Skeletal muscle tissue (tissue), 4 donors: Measurements from ENCODE around the gene ZIC4. TPM values are rescaled to one million over a fixed set of nuclear protein-coding genes. Genes with fewer than 3 reads are reported as not detected.

Experiments
- H3K27ac ChIP-seq: one replicate; pipeline ENCODE4 v1.7.0; 2013; ENCODE audit warnings: mild to moderate bottlenecking, low read depth, low read length, inconsistent platforms
- H3K27me3 ChIP-seq, 3 donors: one replicate each; pipeline ENCODE4 v1.7.0; 2013; ENCODE audit warnings: low read length in 3 of 3; ENCODE audit not compliant: control insufficient read depth in 3 of 3, insufficient read depth in 3 of 3
- H3K36me3 ChIP-seq, 3 donors: one replicate each; pipeline ENCODE4 v1.7.0; 2013; ENCODE audit warnings: low read length in 3 of 3; ENCODE audit not compliant: control insufficient read depth in 3 of 3, insufficient read depth in 3 of 3
- H3K4me1 ChIP-seq, 3 donors: one replicate each; pipeline ENCODE4 v1.7.0; 2013; ENCODE audit warnings: low read length in 3 of 3, mild to moderate bottlenecking in 3 of 3; ENCODE audit not compliant: control insufficient read depth in 3 of 3, insufficient read depth in 3 of 3
- H3K4me3 ChIP-seq, 3 donors: one replicate each; pipeline ENCODE4 v1.7.0; 2013; ENCODE audit warnings: low read length in 3 of 3
- H3K9ac ChIP-seq, 3 donors: one replicate each; pipeline ENCODE4 v1.7.0; 2013; ENCODE audit warnings: low read length in 3 of 3, mild to moderate bottlenecking in 3 of 3, moderate library complexity in 2 of 3, low read depth in 1 of 3
- H3K9me3 ChIP-seq, 3 donors: one replicate each; pipeline ENCODE4 v1.7.0; 2013; ENCODE audit warnings: low read length in 3 of 3; ENCODE audit not compliant: control insufficient read depth in 3 of 3
- total RNA-seq: library from RNA; depleted of rRNA; stranded (reverse); fragments of >200 nt; gene quantifications from one replicate; pipeline ENCODE4 v1.2.3, GENCODE V29; 2014
- donor health status: Osteomylitis.

The ZIC4 gene
- total RNA-seq, 1 donor from 2014 or later: 2.6 TPM

- Histone ChIP-seq H3K9me3 (peaks cover 0 to 2% (median 1%) of the 10 kb centered on the region in 3 donors), H3K27ac (no peak overlapping the region), H3K4me3 (no peak overlapping the region), H3K36me3 (no peaks in the 10 kb centered on the region), H3K4me1 (no peaks in the 10 kb centered on the region), H3K27me3 (peaks cover 60 to 83% (median 63%) of the 10 kb centered on the region in 3 donors), H3K9ac (no peak overlapping the region)
These were observed 49.1 kb downstream of the ZIC4 start for GRCh38 chr3:147356909-147357900.

- no peaks in the 10 kb centered on the region for H3K36me3 ChIP-seq
These were observed 50.0 kb downstream of the ZIC4 start for GRCh38 chr3:147356145-147356908.

GRCh38 chr3:147355753-147356090 is 50.6 kb downstream of the ZIC4 start:
- Histone ChIP-seq H3K4me1 (no peaks in the 10 kb centered on the region), H3K4me3 (no peak overlapping the region), H3K36me3 (no peaks in the 10 kb centered on the region)

More at GRCh38 chr3:147356145-147356908, 50.0 kb downstream of the ZIC4 start:
- Histone ChIP-seq H3K9ac (no peak overlapping the region), H3K27me3 (peaks cover 55 to 80% (median 60%) of the 10 kb centered on the region in 3 donors), H3K4me1 (no peaks in the 10 kb centered on the region), H3K27ac (no peak overlapping the region), H3K4me3 (no peak overlapping the region), H3K9me3 (peaks cover 0 to 2% (median 1%) of the 10 kb centered on the region in 3 donors)

GRCh38 chr3:147355084-147355752 is 51.1 kb downstream of the ZIC4 start:
- H3K4me1 ChIP-seq: no peaks in the 10 kb centered on the region
- no peak overlapping the region for H3K27ac ChIP-seq
- no peaks in the 10 kb centered on the region for H3K36me3 ChIP-seq
- H3K27me3 ChIP-seq: peaks cover 49 to 72% (median 50%) of the 10 kb centered on the region in 3 donors
- no peak overlapping the region for H3K9ac ChIP-seq
- H3K4me3 ChIP-seq: no peak overlapping the region
- peaks cover 0 to 2% (median 1%) of the 10 kb centered on the region in 3 donors for H3K9me3 ChIP-seq

More at GRCh38 chr3:147355753-147356090, 50.6 kb downstream of the ZIC4 start:
- H3K27ac ChIP-seq: no peak overlapping the region
- H3K9me3 ChIP-seq: peaks cover 0 to 2% (median 1%) of the 10 kb centered on the region in 3 donors
- peaks cover 52 to 77% (median 55%) of the 10 kb centered on the region in 3 donors for H3K27me3 ChIP-seq
- H3K9ac ChIP-seq: no peak overlapping the region

GRCh38 chr3:147354623-147355022 is 51.7 kb downstream of the ZIC4 start:
- Histone ChIP-seq H3K9me3 (peaks cover 0 to 2% (median 1%) of the 10 kb centered on the region in 3 donors), H3K4me1 (no peaks in the 10 kb centered on the region), H3K36me3 (no peaks in the 10 kb centered on the region), H3K27ac (no peak overlapping the region), H3K4me3 (no peak overlapping the region), H3K27me3 (peaks cover 44 to 66% (median 47%) of the 10 kb centered on the region in 3 donors), H3K9ac (no peak overlapping the region)

DNA sequence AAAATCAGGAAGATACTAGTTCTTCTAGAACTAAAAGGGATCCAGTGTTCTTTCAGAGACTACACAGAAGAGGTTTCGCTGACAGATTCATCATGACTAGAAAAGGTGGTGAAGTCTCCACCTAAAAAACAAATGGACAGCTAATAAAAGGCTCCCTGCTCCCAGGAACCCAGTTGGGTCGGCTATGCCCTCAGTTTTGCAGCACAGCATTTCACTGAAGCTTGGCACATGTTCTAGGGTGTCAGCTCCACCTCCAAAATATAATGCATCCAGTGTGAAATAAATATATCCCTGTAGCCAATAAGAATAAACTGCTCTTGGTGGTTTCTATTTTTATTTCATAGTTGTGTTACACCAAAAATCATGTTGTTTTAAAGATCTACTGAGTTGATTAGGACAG is 55.0 kb downstream of the ZIC4 start:
- H3K9ac ChIP-seq: no peak overlapping the region
- peaks cover 18 to 36% (median 20%) of the 10 kb centered on the region in 3 donors for H3K27me3 ChIP-seq
- no peak overlapping the region for H3K27ac ChIP-seq

DNA sequence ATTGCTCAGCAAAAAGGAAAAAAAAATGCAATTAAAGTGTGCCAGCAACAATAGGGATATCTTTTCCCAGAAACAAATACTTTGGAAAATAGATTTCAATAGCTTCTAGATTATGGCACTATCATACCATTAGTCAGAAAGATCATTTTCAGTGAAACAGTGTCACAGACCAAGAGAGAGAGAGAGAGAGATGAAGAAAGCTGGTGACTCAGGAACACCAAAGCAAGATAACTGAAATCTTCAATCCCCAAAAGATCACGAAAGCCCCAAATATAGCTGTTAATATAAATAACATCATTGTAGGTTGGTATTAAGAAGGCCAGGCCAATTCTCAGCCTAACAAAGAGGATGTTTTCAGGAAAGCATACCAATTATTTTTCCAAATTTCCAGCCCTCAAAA is 57.4 kb downstream of the ZIC4 start:
- no peak overlapping the region for H3K9ac ChIP-seq
- H3K27ac ChIP-seq: no peak overlapping the region
- H3K36me3 ChIP-seq: no peaks in the 10 kb centered on the region
- H3K9me3 ChIP-seq: no peaks in the 10 kb centered on the region
- H3K27me3 ChIP-seq: peaks cover 0 to 14% (median 0%) of the 10 kb centered on the region in 3 donors
- H3K4me1 ChIP-seq: no peaks in the 10 kb centered on the region
- no peak overlapping the region for H3K4me3 ChIP-seq

More for the DNA sequence above, 55.0 kb downstream of the ZIC4 start:
- no peak overlapping the region for H3K4me3 ChIP-seq
- H3K9me3 ChIP-seq: peaks cover 0 to 2% (median 0%) of the 10 kb centered on the region in 3 donors
- H3K36me3 ChIP-seq: no peaks in the 10 kb centered on the region
- no peaks in the 10 kb centered on the region for H3K4me1 ChIP-seq

GRCh38 chr3:147343926-147344325 is 62.4 kb downstream of the ZIC4 start:
- no peak overlapping the region for H3K27ac ChIP-seq
- no peaks in the 10 kb centered on the region for H3K36me3 ChIP-seq
- H3K9ac ChIP-seq: no peak overlapping the region
- H3K9me3 ChIP-seq: no peaks in the 10 kb centered on the region
- no peaks in the 10 kb centered on the region for H3K27me3 ChIP-seq
- no peak overlapping the region for H3K4me3 ChIP-seq
- H3K4me1 ChIP-seq: no peaks in the 10 kb centered on the region

- Histone ChIP-seq H3K9me3 (no peaks in the 10 kb centered on the region), H3K27ac (no peak overlapping the region), H3K9ac (no peak overlapping the region), H3K27me3 (no peaks in the 10 kb centered on the region), H3K4me3 (no peak overlapping the region), H3K4me1 (no peaks in the 10 kb centered on the region), H3K36me3 (no peaks in the 10 kb centered on the region)
These were observed 64.6 kb downstream of the ZIC4 start for GRCh38 chr3:147341727-147342126.
